HL-60 (cell line): ENCODE measurements around the gene ERMP1.

Experiments used
- GABPA ChIP-seq: IDR thresholded peaks from 2 replicates; pipeline ENCODE4 v1.6.1; 2012; ENCODE audit warnings: low read depth
- TF ChIP-seq, protein P1 (sequence below): IDR thresholded peaks from one replicate; pipeline ENCODE4 v1.5.1; 2011; ENCODE audit warnings: low read length, control low read depth, inconsistent platforms; ENCODE audit not compliant: insufficient read depth
- TF ChIP-seq, protein P2 (sequence below): IDR thresholded peaks from 2 replicates; pipeline ENCODE4 v1.6.1; 2012; ENCODE audit warnings: low read depth; ENCODE audit not compliant: insufficient replicate concordance

DNA sequence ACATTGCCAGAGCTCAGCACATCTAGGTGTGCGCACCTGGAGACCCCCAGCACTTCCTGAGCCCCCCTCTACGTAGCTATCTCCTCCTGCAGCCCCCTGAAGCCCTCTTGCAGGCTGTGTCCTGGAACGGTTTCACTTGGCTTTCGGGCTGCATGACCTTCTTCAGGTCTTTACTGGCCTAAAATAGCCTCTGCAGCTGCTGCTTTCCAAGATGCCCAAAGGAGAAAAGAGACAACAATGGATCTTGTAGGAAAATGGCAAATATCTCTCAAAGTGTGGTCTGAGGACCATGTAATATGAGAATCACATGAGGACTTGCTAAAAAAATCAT, 6.6 kb upstream of the ERMP1 start:
- TF ChIP-seq, protein P1, sequence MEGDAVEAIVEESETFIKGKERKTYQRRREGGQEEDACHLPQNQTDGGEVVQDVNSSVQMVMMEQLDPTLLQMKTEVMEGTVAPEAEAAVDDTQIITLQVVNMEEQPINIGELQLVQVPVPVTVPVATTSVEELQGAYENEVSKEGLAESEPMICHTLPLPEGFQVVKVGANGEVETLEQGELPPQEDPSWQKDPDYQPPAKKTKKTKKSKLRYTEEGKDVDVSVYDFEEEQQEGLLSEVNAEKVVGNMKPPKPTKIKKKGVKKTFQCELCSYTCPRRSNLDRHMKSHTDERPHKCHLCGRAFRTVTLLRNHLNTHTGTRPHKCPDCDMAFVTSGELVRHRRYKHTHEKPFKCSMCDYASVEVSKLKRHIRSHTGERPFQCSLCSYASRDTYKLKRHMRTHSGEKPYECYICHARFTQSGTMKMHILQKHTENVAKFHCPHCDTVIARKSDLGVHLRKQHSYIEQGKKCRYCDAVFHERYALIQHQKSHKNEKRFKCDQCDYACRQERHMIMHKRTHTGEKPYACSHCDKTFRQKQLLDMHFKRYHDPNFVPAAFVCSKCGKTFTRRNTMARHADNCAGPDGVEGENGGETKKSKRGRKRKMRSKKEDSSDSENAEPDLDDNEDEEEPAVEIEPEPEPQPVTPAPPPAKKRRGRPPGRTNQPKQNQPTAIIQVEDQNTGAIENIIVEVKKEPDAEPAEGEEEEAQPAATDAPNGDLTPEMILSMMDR = no peak
- TF ChIP-seq, protein P2, sequence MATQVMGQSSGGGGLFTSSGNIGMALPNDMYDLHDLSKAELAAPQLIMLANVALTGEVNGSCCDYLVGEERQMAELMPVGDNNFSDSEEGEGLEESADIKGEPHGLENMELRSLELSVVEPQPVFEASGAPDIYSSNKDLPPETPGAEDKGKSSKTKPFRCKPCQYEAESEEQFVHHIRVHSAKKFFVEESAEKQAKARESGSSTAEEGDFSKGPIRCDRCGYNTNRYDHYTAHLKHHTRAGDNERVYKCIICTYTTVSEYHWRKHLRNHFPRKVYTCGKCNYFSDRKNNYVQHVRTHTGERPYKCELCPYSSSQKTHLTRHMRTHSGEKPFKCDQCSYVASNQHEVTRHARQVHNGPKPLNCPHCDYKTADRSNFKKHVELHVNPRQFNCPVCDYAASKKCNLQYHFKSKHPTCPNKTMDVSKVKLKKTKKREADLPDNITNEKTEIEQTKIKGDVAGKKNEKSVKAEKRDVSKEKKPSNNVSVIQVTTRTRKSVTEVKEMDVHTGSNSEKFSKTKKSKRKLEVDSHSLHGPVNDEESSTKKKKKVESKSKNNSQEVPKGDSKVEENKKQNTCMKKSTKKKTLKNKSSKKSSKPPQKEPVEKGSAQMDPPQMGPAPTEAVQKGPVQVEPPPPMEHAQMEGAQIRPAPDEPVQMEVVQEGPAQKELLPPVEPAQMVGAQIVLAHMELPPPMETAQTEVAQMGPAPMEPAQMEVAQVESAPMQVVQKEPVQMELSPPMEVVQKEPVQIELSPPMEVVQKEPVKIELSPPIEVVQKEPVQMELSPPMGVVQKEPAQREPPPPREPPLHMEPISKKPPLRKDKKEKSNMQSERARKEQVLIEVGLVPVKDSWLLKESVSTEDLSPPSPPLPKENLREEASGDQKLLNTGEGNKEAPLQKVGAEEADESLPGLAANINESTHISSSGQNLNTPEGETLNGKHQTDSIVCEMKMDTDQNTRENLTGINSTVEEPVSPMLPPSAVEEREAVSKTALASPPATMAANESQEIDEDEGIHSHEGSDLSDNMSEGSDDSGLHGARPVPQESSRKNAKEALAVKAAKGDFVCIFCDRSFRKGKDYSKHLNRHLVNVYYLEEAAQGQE = no peak
- TF ChIP-seq GABPA = no peak
